GM23338 (cell line): ENCODE results near the gene OR4X2. TPM values are rescaled to one million over a fixed set of nuclear protein-coding genes. Genes with fewer than 3 reads are reported as not detected.

ENCODE experiments used
- ATAC-seq: fragments of 200-7000 bp; cut with Tn5 transposase; 3 replicates; pipeline ENCODE4 v1.9.1; 2020
- DNase-seq: peaks from one replicate; pipeline ENCODE4 v3.0.0-alpha.2; 2015; ENCODE audit warnings: low spot score
- H2AFZ ChIP-seq: fragments of 200-600 bp; sonication (generic); 2 replicates; pipeline ENCODE4 v1.8.0; 2016; ENCODE audit warnings: antibody characterized with exemption, mild to moderate bottlenecking, moderate library complexity
- H3F3A ChIP-seq: fragments of 200-600 bp; sonication (generic); replicated peaks from 2 replicates; pipeline ENCODE4 v1.8.0; 2017; ENCODE audit warnings: antibody characterized with exemption, mixed run types, low read depth
- H3K27ac ChIP-seq: fragments of 200-600 bp; sonication (generic); 2 replicates; pipeline ENCODE4 v1.6.1; 2016; ENCODE audit warnings: low read depth
- H3K27me3 ChIP-seq: fragments of 200-600 bp; sonication (generic); 2 replicates; pipeline ENCODE4 v1.8.0; 2016; ENCODE audit warnings: mild to moderate bottlenecking, mixed run types, moderate library complexity; ENCODE audit not compliant: insufficient read depth
- H3K36me3 ChIP-seq: fragments of 200-600 bp; sonication (generic); 2 replicates; pipeline ENCODE4 v1.8.0; 2016; ENCODE audit warnings: mild to moderate bottlenecking; ENCODE audit not compliant: insufficient read depth
- H3K4me1 ChIP-seq: fragments of 200-600 bp; sonication (generic); 2 replicates; pipeline ENCODE4 v1.8.0; 2016; ENCODE audit warnings: mild to moderate bottlenecking, moderate library complexity; ENCODE audit not compliant: insufficient read depth
- H3K4me2 ChIP-seq: fragments of 200-600 bp; sonication (generic); 2 replicates; pipeline ENCODE4 v1.7.1; 2017; ENCODE audit warnings: mixed run types
- H3K4me3 ChIP-seq: fragments of 200-600 bp; sonication (generic); 2 replicates; pipeline ENCODE4 v1.6.1; 2016; ENCODE audit warnings: mixed run types
- H3K79me2 ChIP-seq: fragments of 200-600 bp; sonication (generic); replicated peaks from 2 replicates; pipeline ENCODE4 v1.8.0; 2017; ENCODE audit warnings: mild to moderate bottlenecking; ENCODE audit not compliant: insufficient read depth
- H3K9me2 ChIP-seq: fragments of 200-600 bp; sonication (generic); 2 replicates; pipeline ENCODE4 v1.8.0; 2017; ENCODE audit not compliant: insufficient read depth
- H4K20me1 ChIP-seq: fragments of 200-600 bp; sonication (generic); replicated peaks from 2 replicates; pipeline ENCODE4 v1.8.0; 2017; ENCODE audit warnings: mild to moderate bottlenecking; ENCODE audit not compliant: insufficient read depth
- H3K27ac Mint-ChIP-seq: 2 replicates; pipeline ENCODE4 v1.8.0; 2020; ENCODE audit warnings: inconsistent platforms, mild to moderate bottlenecking, moderate library complexity, mixed read lengths
- H3K27me3 Mint-ChIP-seq: 3 replicates; pipeline ENCODE4 v1.8.0; 2022; ENCODE audit warnings: low read depth, mild to moderate bottlenecking, moderate library complexity, mixed read lengths, inconsistent platforms; ENCODE audit not compliant: insufficient read depth, poor library complexity
- H3K36me3 Mint-ChIP-seq: 3 replicates; pipeline ENCODE4 v1.8.0; 2021; ENCODE audit warnings: low read depth, mild to moderate bottlenecking, inconsistent platforms, moderate library complexity, mixed read lengths
- H3K4me1 Mint-ChIP-seq: 3 replicates; pipeline ENCODE4 v1.8.0; 2020; ENCODE audit warnings: mild to moderate bottlenecking, inconsistent platforms, mixed read lengths
- H3K4me3 Mint-ChIP-seq: 3 replicates; pipeline ENCODE4 v1.8.0; 2021; ENCODE audit warnings: moderate library complexity, mild to moderate bottlenecking, inconsistent platforms, mixed read lengths
- H3K9me3 Mint-ChIP-seq: 3 replicates; pipeline ENCODE4 v1.8.0; 2020; ENCODE audit warnings: moderate library complexity, mild to moderate bottlenecking, inconsistent platforms, mixed read lengths
- CREB1 ChIP-seq: fragments of 250-450 bp; sonication (Bioruptor Pico); IDR thresholded peaks from 2 replicates; pipeline ENCODE4 v1.5.0; 2020; ENCODE audit warnings: low read depth, mild to moderate bottlenecking, moderate library complexity
- EZH2 ChIP-seq: fragments of 200-600 bp; sonication (generic); IDR thresholded peaks from one replicate; pipeline ENCODE4 v1.8.0; 2017; ENCODE audit warnings: antibody characterized with exemption, mild to moderate bottlenecking, low read depth; ENCODE audit not compliant: unreplicated experiment
- EZH2phosphoT487 ChIP-seq: fragments of 200-600 bp; sonication (generic); IDR thresholded peaks from one replicate; pipeline ENCODE4 v1.8.1; 2018; ENCODE audit warnings: antibody characterized with exemption; ENCODE audit not compliant: unreplicated experiment
- JUNB ChIP-seq: IDR thresholded peaks from one replicate; pipeline ENCODE4 v1.6.1; 2016; ENCODE audit warnings: antibody characterized with exemption; ENCODE audit not compliant: unreplicated experiment
- STAT1 ChIP-seq: IDR thresholded peaks from one replicate; pipeline ENCODE4 v1.6.1; 2016; ENCODE audit warnings: antibody characterized with exemption; ENCODE audit not compliant: unreplicated experiment
- ZNF331 ChIP-seq: fragments of 250-450 bp; sonication (Bioruptor Pico); IDR thresholded peaks from 2 replicates; pipeline ENCODE4 v1.5.0; 2020; ENCODE audit warnings: low read depth, mild to moderate bottlenecking, moderate library complexity
- polyA plus RNA-seq: library from polyadenylated mRNA; unstranded; fragments of >200 nt; fragmentation: Nextera tagmentation; extraction: Ambion mirVana; gene quantifications from 2 replicates; pipeline ENCODE4 v1.2.1, GENCODE V29; 2016
- total RNA-seq: library from RNA; depleted of rRNA; stranded (reverse); fragments of >200 nt; shearing (Covaris generic); gene quantifications from 2 replicates; pipeline ENCODE4 v1.2.3, GENCODE V29; 2014
- TF ChIP-seq, protein P1 (sequence below): fragments of 250-450 bp; sonication (Bioruptor Pico); IDR thresholded peaks from 2 replicates; pipeline ENCODE4 v1.5.0; 2020; ENCODE audit warnings: mild to moderate bottlenecking, moderate library complexity
- TF ChIP-seq, protein P2 (sequence below): IDR thresholded peaks from 2 replicates; pipeline ENCODE4 v1.6.1; 2016; ENCODE audit warnings: antibody characterized with exemption

The OR4X2 gene
- total and polyA plus RNA-seq, 2 experiments from 2014 or later, result not detected

GRCh38 chr11:48270621-48271020, 25.7 kb downstream of the OR4X2 start (continued):
- TF ChIP-seq, protein P1, sequence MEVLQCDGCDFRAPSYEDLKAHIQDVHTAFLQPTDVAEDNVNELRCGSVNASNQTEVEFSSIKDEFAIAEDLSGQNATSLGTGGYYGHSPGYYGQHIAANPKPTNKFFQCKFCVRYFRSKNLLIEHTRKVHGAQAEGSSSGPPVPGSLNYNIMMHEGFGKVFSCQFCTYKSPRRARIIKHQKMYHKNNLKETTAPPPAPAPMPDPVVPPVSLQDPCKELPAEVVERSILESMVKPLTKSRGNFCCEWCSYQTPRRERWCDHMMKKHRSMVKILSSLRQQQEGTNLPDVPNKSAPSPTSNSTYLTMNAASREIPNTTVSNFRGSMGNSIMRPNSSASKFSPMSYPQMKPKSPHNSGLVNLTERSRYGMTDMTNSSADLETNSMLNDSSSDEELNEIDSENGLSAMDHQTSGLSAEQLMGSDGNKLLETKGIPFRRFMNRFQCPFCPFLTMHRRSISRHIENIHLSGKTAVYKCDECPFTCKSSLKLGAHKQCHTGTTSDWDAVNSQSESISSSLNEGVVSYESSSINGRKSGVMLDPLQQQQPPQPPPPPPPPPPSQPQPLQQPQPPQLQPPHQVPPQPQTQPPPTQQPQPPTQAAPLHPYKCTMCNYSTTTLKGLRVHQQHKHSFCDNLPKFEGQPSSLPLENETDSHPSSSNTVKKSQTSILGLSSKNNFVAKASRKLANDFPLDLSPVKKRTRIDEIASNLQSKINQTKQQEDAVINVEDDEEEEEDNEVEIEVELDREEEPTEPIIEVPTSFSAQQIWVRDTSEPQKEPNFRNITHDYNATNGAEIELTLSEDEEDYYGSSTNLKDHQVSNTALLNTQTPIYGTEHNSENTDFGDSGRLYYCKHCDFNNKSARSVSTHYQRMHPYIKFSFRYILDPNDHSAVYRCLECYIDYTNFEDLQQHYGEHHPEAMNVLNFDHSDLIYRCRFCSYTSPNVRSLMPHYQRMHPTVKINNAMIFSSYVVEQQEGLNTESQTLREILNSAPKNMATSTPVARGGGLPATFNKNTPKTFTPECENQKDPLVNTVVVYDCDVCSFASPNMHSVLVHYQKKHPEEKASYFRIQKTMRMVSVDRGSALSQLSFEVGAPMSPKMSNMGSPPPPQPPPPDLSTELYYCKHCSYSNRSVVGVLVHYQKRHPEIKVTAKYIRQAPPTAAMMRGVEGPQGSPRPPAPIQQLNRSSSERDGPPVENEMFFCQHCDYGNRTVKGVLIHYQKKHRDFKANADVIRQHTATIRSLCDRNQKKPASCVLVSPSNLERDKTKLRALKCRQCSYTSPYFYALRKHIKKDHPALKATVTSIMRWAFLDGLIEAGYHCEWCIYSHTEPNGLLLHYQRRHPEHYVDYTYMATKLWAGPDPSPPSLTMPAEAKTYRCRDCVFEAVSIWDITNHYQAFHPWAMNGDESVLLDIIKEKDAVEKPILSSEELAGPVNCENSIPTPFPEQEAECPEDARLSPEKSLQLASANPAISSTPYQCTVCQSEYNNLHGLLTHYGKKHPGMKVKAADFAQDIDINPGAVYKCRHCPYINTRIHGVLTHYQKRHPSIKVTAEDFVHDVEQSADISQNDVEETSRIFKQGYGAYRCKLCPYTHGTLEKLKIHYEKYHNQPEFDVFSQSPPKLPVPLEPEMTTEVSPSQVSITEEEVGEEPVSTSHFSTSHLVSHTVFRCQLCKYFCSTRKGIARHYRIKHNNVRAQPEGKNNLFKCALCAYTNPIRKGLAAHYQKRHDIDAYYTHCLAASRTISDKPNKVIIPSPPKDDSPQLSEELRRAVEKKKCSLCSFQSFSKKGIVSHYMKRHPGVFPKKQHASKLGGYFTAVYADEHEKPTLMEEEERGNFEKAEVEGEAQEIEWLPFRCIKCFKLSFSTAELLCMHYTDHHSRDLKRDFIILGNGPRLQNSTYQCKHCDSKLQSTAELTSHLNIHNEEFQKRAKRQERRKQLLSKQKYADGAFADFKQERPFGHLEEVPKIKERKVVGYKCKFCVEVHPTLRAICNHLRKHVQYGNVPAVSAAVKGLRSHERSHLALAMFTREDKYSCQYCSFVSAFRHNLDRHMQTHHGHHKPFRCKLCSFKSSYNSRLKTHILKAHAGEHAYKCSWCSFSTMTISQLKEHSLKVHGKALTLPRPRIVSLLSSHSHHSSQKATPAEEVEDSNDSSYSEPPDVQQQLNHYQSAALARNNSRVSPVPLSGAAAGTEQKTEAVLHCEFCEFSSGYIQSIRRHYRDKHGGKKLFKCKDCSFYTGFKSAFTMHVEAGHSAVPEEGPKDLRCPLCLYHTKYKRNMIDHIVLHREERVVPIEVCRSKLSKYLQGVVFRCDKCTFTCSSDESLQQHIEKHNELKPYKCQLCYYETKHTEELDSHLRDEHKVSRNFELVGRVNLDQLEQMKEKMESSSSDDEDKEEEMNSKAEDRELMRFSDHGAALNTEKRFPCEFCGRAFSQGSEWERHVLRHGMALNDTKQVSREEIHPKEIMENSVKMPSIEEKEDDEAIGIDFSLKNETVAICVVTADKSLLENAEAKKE, result no peak
- no peak for TF ChIP-seq JUNB

DNA sequence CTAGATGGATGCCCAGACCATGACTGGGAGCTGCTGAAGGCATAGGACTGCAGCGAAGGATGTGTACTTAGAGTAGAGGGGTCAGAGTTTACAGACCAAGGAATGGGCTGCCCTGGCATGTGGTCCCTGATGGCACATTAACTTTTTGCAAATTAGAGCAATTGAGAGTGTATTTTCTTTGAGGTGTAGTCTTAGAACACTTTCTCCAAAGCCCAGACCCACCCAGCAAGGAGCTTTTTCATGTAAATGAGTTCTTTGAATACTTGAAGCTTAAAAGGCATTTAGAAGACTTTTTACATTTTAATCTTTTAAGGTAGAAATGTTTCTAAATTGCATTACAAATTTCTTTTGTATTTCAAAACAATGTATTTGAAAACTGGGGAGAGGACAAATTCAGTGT, 27.7 kb downstream of the OR4X2 start:
- no peaks in the 10 kb centered on the region for H3F3A ChIP-seq
- H3K4me1 ChIP-seq, result peaks cover 4% of the 10 kb centered on the region; the same call in 1 of the 2 replicates
- no peaks in the 10 kb centered on the region; the same call in 1 of the 2 replicates for H3K9me2 ChIP-seq
- ATAC-seq, result no peak
- Mint-ChIP-seq H3K4me3 (no peak overlapping the region), H3K9me3 (peaks cover 78% of the 10 kb centered on the region), H3K4me1 (no peaks in the 10 kb centered on the region), H3K27me3 (peaks cover 6% of the 10 kb centered on the region), H3K27ac (no peak overlapping the region), H3K36me3 (no peaks in the 10 kb centered on the region)
- peak; percentile 5 for DNase-seq
- no peaks in the 10 kb centered on the region for H4K20me1 ChIP-seq
- no peak overlapping the region for H3K27ac ChIP-seq
- H2AFZ ChIP-seq, result no peak overlapping the region
- H3K4me3 ChIP-seq, result no peak overlapping the region
- H3K4me2 ChIP-seq, result no peak overlapping the region
- no peaks in the 10 kb centered on the region for H3K79me2 ChIP-seq
- peaks cover 84% of the 10 kb centered on the region for H3K27me3 ChIP-seq
- H3K36me3 ChIP-seq, result no peaks in the 10 kb centered on the region
- TF ChIP-seq ZNF331 (CRISPR knock-in tag) (no peak), EZH2phosphoT487 (no peak), STAT1 (no peak), EZH2 (no peak), CREB1 (CRISPR knock-in tag) (no peak)
- TF ChIP-seq, protein P2, sequence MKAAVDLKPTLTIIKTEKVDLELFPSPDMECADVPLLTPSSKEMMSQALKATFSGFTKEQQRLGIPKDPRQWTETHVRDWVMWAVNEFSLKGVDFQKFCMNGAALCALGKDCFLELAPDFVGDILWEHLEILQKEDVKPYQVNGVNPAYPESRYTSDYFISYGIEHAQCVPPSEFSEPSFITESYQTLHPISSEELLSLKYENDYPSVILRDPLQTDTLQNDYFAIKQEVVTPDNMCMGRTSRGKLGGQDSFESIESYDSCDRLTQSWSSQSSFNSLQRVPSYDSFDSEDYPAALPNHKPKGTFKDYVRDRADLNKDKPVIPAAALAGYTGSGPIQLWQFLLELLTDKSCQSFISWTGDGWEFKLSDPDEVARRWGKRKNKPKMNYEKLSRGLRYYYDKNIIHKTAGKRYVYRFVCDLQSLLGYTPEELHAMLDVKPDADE, result no peak
- TF ChIP-seq, protein P1, result no peak
